ENCODE measurements around the gene TNFSF15.

DNA sequence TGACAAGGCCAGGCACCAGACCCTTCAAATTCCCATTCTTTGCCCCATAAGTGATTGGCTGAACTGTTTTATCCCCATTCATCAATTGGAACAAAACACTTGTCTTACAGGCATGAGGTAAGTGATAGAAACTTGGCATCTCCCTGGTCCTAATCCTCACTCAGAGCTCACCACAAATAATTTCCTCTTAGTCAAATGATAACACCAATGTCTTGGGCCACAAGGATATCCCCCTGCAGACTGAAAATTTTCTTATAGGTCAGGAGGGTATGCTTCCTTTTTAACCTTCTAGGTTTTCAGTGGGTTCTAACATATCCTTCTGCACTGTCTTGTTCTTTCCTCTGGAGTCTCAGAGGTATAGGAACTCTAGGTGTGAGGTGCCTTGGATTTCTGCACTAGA lies 14.5 kb downstream of the TNFSF15 start:
- TF ChIP-seq NFRKB (IDR thresholded peaks at IDR 0.05) (no peak), BHLHE40 (IDR thresholded peaks at IDR 0.05; ENCODE audit: borderline replicate concordance) (no peak), FOXA1 (IDR thresholded peaks at IDR 0.05) (no peak), TARDBP (IDR thresholded peaks at IDR 0.05) (no peak), SUZ12 (IDR thresholded peaks at IDR 0.05) (no peak), FOXM1 (IDR thresholded peaks at IDR 0.05; ENCODE audit: borderline replicate concordance) (no peak)
